ENCODE data around the gene ZBP1.

Gene ZBP1

DNA sequence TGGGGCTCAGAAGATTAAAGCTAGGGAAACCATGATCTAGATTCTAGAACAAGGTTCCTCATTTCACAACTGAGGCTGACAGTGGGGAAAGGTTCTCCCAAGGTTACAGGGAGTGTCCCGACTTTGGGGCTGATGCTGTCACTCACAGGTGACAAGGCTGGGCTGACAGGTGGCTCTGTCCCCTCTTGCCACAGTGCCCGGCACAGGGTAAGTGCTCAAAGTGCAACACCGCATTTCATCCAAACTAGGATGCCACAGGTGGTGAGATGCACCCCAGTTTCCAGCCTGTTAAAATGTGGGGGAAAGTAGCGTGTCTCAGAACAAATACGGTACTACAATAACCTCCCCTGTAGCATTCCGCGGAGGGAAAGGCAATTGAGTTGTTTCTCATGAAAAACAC lies 7.8 kb downstream of the ZBP1 start:
- Histone ChIP-seq H3K36me3 (replicated peaks) (no peaks in the 10 kb centered on the region), H3K9me3 (no peaks in the 10 kb centered on the region), H3K4me3 (no peak overlapping the region), H3K4me1 (no peaks in the 10 kb centered on the region), H3K27me3 (ENCODE audit: low read depth) (no peaks in the 10 kb centered on the region; the same call in 1 of the 2 replicates)
- DNase-seq (ENCODE audit: low spot score in 2 of 2) = no peak
- in situ Hi-C loops (cut with MboI; ENCODE audit: low sequenced_read_pairs) = no loop called here

GRCh38 chr20:57611586-57612311 lies 8.5 kb downstream of the ZBP1 start:
- no peak overlapping the region for H3K4me3 ChIP-seq
- in situ Hi-C loops (cut with MboI; ENCODE audit: low sequenced_read_pairs) = no loop called here
- no peaks in the 10 kb centered on the region; the same call in 1 of the 2 replicates for H3K27me3 ChIP-seq (ENCODE audit: low read depth)
- no peaks in the 10 kb centered on the region for H3K36me3 ChIP-seq (replicated peaks)
- no peaks in the 10 kb centered on the region for H3K9me3 ChIP-seq
- DNase-seq (ENCODE audit: low spot score in 2 of 2) = no peak
- no peaks in the 10 kb centered on the region for H3K4me1 ChIP-seq

DNA sequence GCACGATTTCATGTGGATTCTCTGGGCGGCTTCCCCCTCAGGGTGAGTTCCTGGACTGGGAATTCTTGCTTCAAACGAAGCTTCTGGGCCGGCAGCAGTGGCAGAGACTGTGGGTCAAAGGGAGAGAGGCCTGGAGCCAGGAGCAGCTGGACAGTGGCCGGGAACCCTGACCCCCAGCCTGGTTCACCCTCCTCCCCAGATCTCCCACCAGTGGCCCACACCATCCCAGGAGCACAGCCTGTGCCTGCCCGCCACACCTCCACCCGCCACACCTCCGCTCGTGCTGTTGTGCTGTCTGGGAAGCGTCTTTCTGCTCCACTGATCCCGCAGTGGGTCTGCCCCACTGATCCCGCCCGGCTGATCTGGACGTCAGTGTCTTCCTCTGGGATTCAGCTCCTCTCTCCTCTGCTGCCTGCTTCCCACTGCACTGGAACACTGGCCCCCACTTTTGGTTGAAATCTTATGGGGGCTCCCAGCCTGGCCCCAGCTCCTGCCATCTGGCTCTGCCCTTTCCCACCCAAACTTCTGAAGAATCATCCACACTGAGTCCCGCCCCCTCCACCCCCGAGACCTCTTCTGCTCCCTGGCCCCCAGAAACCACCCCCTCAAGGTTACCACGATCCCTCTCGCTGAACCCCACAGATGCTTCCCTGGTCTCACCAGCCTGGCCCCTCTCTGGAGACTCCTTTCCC lies 9.8 kb downstream of the ZBP1 start:
- Histone ChIP-seq H3K9me3 (no peaks in the 10 kb centered on the region), H3K4me3 (no peak overlapping the region), H3K27me3 (ENCODE audit: low read depth) (no peaks in the 10 kb centered on the region; the same call in 1 of the 2 replicates), H3K4me1 (no peaks in the 10 kb centered on the region), H3K36me3 (replicated peaks) (no peaks in the 10 kb centered on the region)
- in situ Hi-C loops (cut with MboI; ENCODE audit: low sequenced_read_pairs) = no loop called here
- DNase-seq (ENCODE audit: low spot score in 2 of 2) = no peak

DNA sequence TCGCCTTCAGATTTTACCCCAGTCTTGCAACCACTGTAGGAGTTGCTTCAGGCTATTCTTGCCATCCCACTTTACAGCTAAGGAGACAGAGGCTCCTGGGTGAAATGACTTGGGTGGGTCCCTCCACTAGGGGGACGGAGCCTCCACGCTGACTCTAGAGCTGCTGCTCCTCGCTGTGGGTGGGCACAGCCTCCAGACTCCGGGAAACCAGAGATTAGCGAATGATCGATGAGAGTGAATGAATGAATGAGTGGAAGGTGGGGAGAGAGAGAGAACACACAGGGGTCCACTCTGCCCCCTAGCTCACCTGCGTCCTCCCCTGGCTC lies 10.4 kb downstream of the ZBP1 start:
- in situ Hi-C loops (cut with MboI; ENCODE audit: low sequenced_read_pairs) = no loop called here
- Histone ChIP-seq H3K4me1 (no peaks in the 10 kb centered on the region), H3K27me3 (ENCODE audit: low read depth) (no peaks in the 10 kb centered on the region; the same call in 1 of the 2 replicates), H3K36me3 (replicated peaks) (no peaks in the 10 kb centered on the region), H3K4me3 (no peak overlapping the region), H3K9me3 (no peaks in the 10 kb centered on the region)
- DNase-seq (ENCODE audit: low spot score in 2 of 2) = no peak

DNA sequence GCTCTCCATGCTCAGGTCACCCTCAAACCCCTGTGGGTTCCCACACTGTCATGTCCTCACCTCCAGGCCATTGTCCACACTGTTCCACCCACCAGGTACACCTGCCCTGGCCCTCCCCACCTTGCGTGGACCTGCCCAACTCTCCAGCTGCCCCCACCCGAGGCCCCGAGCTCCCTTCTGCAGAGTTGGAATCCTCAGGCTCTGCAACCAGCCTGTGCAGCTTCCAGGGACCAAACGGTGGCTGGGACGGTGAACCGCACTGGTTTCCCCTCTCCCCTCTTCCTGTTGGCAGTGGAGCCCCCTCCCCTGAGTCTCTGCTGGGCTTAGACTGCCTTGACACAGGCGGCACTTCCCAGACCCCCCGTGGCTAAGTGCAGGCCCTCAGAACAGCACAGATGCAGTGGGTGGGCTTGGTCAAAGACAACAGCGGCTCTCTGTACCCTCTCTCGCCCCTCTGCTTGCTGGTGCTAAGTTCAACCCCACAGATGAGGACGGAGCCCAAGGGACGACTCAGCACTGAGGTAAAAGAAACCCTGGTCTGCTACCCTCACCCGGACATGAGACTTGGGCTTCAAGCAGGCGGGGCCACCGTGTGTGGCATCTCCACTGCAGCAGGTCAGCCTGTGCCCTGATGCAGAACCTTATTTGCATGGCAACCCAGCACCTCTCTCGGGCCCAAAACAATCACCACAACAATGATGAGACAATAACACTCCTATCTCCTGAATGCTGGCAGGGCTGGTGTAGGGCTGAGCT lies 11.0 kb downstream of the ZBP1 start:
- H3K27me3 ChIP-seq (ENCODE audit: low read depth) = no peaks in the 10 kb centered on the region; the same call in 1 of the 2 replicates

DNA sequence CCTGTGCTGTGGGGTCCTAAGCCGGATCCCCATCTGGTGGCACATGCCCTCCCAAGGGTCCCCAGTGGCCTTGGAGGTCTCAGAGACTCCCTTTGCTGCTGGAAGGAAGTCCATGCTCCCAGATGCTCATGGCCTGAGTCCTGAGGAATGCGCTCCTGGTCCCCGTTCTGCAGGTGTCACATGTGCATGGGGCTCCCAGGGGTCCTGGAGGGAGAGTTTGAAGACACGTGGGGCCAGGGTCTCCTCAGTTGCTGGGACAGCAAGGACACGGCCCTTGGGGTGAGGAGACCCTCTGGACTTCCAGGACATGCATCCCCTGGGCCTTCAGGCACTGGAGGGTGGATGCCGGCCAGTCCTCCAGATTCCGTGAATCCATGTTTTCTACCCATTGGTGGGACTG lies 11.7 kb downstream of the ZBP1 start:
- no peak for DNase-seq (ENCODE audit: low spot score in 2 of 2)
- Histone ChIP-seq H3K4me1 (no peaks in the 10 kb centered on the region), H3K9me3 (no peaks in the 10 kb centered on the region), H3K27me3 (ENCODE audit: low read depth) (no peaks in the 10 kb centered on the region; the same call in 1 of the 2 replicates), H3K4me3 (no peak overlapping the region), H3K36me3 (replicated peaks) (no peaks in the 10 kb centered on the region)
- in situ Hi-C loops (cut with MboI; ENCODE audit: low sequenced_read_pairs) = no loop called here

More for the DNA sequence above, 11.0 kb downstream of the ZBP1 start:
- no peak overlapping the region for H3K4me3 ChIP-seq
- in situ Hi-C loops (cut with MboI; ENCODE audit: low sequenced_read_pairs) = no loop called here
- no peaks in the 10 kb centered on the region for H3K36me3 ChIP-seq (replicated peaks)
- H3K9me3 ChIP-seq = no peaks in the 10 kb centered on the region
- DNase-seq (ENCODE audit: low spot score in 2 of 2) = no peak
- no peaks in the 10 kb centered on the region for H3K4me1 ChIP-seq

GRCh38 chr20:57605878-57606277 lies 14.3 kb downstream of the ZBP1 start:
- Histone ChIP-seq H3K36me3 (replicated peaks) (no peaks in the 10 kb centered on the region), H3K4me1 (no peaks in the 10 kb centered on the region), H3K4me3 (no peak overlapping the region), H3K9me3 (no peaks in the 10 kb centered on the region), H3K27me3 (ENCODE audit: low read depth) (no peaks in the 10 kb centered on the region; the same call in 1 of the 2 replicates)
- DNase-seq (ENCODE audit: low spot score in 2 of 2) = no peak
- in situ Hi-C loops (cut with MboI; ENCODE audit: low sequenced_read_pairs) = no loop called here

- in situ Hi-C loops (cut with MboI; ENCODE audit: low sequenced_read_pairs) = no loop called here
- Histone ChIP-seq H3K9me3 (no peaks in the 10 kb centered on the region), H3K4me1 (no peaks in the 10 kb centered on the region), H3K27me3 (ENCODE audit: low read depth) (no peaks in the 10 kb centered on the region; the same call in 1 of the 2 replicates), H3K36me3 (replicated peaks) (no peaks in the 10 kb centered on the region), H3K4me3 (no peak overlapping the region)
- DNase-seq (ENCODE audit: low spot score in 2 of 2) = no peak
These were observed 15.2 kb downstream of the ZBP1 start for GRCh38 chr20:57605045-57605444.

DNA sequence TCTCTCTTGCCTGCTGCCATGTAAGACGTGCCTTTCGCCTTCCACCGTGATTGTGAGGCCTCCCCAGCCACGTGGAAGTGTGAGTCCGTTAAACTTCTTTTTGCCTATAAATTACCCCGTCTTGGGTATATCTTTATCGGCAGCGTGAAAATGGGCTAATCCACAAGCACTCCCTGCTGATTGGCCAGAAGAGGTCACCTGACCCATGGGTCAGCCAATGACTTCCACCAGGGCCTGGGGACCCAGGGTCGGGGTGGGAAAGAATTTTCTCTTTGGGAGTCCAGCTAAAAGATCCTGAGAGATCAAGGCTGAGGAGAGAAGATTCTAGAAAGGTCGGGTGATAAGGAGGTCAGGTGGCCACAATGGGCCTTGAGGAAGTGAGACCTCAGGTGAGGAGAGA lies 17.1 kb downstream of the ZBP1 start:
- no peak for DNase-seq (ENCODE audit: low spot score in 2 of 2)
- in situ Hi-C loops (cut with MboI; ENCODE audit: low sequenced_read_pairs) = loop anchor here (5.0 kb wide), 1 partner anchor 604 kb away; no protein-coding TSS in a partner anchor
- no peaks in the 10 kb centered on the region for H3K9me3 ChIP-seq
- no peaks in the 10 kb centered on the region for H3K4me1 ChIP-seq
- H3K36me3 ChIP-seq (replicated peaks) = no peaks in the 10 kb centered on the region
- no peak overlapping the region for H3K4me3 ChIP-seq
- no peaks in the 10 kb centered on the region; the same call in 1 of the 2 replicates for H3K27me3 ChIP-seq (ENCODE audit: low read depth)

- Histone ChIP-seq H3K36me3 (replicated peaks) (no peaks in the 10 kb centered on the region), H3K27me3 (ENCODE audit: low read depth) (no peaks in the 10 kb centered on the region), H3K9me3 (no peaks in the 10 kb centered on the region), H3K4me1 (no peaks in the 10 kb centered on the region), H3K4me3 (no peak overlapping the region)
- in situ Hi-C loops (cut with MboI; ENCODE audit: low sequenced_read_pairs) = loop anchor here (5.0 kb wide), 1 partner anchor 606 kb away; no protein-coding TSS in a partner anchor
- no peak for DNase-seq (ENCODE audit: low spot score in 2 of 2)
These were observed 18.5 kb downstream of the ZBP1 start for GRCh38 chr20:57601737-57602136.

- Histone ChIP-seq H3K27me3 (ENCODE audit: low read depth) (no peaks in the 10 kb centered on the region), H3K36me3 (replicated peaks) (no peaks in the 10 kb centered on the region), H3K9me3 (no peaks in the 10 kb centered on the region), H3K4me3 (no peak overlapping the region), H3K4me1 (no peaks in the 10 kb centered on the region)
- in situ Hi-C loops (cut with MboI; ENCODE audit: low sequenced_read_pairs) = loop anchor here (5.0 kb wide), 1 partner anchor 606 kb away; no protein-coding TSS in a partner anchor
- DNase-seq (ENCODE audit: low spot score in 2 of 2) = no peak
These were observed 19.0 kb downstream of the ZBP1 start for GRCh38 chr20:57601211-57601570.

- Histone ChIP-seq H3K4me3 (no peak overlapping the region), H3K36me3 (replicated peaks) (no peaks in the 10 kb centered on the region), H3K9me3 (no peaks in the 10 kb centered on the region), H3K4me1 (no peaks in the 10 kb centered on the region), H3K27me3 (ENCODE audit: low read depth) (no peaks in the 10 kb centered on the region)
- no peak for DNase-seq (ENCODE audit: low spot score in 2 of 2)
- in situ Hi-C loops (cut with MboI; ENCODE audit: low sequenced_read_pairs) = loop anchor here (5.0 kb wide), 1 partner anchor 607 kb away; no protein-coding TSS in a partner anchor
These were observed 19.7 kb downstream of the ZBP1 start for GRCh38 chr20:57600320-57601210.

DNA sequence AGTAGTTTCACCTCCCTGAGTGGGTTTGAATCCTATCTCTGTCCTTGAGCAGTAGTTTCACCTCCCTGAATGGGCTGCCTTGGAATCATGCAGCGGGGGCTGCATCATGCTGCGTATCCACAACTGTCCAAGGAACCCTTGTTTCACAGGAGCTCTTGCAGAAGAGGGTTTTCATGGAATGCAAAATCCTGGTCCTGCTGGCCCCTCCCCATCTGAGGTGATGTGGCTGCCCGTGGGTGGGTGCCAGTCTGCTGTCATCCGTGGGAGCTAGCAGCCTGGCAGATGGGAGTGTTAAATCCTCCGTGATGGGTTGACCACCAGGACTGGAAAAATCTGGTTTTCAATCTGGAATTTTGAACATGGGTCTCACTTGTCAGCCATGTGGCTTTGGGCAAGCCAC lies 21.7 kb downstream of the ZBP1 start:
- H3K9me3 ChIP-seq = no peaks in the 10 kb centered on the region
- in situ Hi-C loops (cut with MboI; ENCODE audit: low sequenced_read_pairs) = loop anchor here (10.0 kb wide), 1 partner anchor 504 kb away; no protein-coding TSS in a partner anchor
- no peaks in the 10 kb centered on the region for H3K27me3 ChIP-seq (ENCODE audit: low read depth)
- H3K4me1 ChIP-seq = no peaks in the 10 kb centered on the region
- H3K4me3 ChIP-seq = no peak overlapping the region
- no peaks in the 10 kb centered on the region for H3K36me3 ChIP-seq (replicated peaks)
- DNase-seq (ENCODE audit: low spot score in 2 of 2) = no peak
